ENCODE results near the gene ARAF. TPM values are rescaled to one million over a fixed set of nuclear protein-coding genes. Genes with fewer than 3 reads are reported as not detected.
"Not testable (repeated sequence)": the region's sequence is repeated elsewhere in the genome, so short reads cannot be mapped to it uniquely, and the experiment has no call there.

The ARAF gene
- polyA plus RNA-seq (2012; ENCODE audit: missing spikeins): 23.3 TPM

DNA sequence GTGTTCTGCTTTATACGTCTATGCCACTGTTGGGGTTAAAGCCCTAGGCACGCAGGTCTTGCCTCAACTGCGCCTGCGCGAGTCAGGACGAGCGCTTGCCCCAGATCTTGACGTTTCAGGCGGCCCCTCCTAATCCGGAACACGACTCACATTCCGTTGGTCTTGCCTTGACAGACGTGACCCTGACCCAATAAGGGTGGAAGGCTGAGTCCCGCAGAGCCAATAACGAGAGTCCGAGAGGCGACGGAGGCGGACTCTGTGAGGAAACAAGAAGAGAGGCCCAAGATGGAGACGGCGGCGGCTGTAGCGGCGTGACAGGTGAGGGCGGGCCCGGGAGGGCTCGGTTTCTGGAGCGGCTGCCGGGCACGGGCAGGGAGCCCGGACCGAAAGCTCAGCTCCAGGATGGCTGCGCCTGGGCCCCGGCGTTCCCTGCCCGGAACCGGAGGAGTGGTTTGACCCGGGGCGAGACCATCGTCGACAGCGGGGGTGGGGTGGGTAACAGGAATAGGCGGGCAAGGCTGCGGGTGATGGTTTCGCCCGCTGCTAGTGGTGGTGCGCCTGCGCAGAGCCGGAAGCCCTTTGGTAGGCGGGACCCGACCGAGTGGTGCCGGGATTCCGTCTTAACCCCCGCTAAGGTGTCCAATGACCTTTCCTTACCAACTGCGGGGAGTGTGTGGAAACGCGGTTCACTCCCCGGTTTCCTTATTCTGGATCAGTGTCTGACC, at the start of gene ARAF:
TSS of gene ARAF (plus strand) at position 272 of the 725 bp plus-strand sequence. CDS start 1,763 bp downstream, outside the sequence.
- peak; percentile 77 for TF ChIP-seq POLR2A (IDR thresholded peaks at IDR 0.05; ENCODE audit: low read depth, low read length)
- peak; percentile 63; the same call in 1 of the 2 replicates for TF ChIP-seq TAF1 (IDR thresholded peaks at IDR 0.05; ENCODE audit: borderline replicate concordance, low read depth, low read length)
- TF ChIP-seq POLR2AphosphoS5 (IDR thresholded peaks at IDR 0.05; ENCODE audit: low read depth, low read length): 0 out of 2 replicates have a peak, but pooled peaks have one; percentile 16
- FAIRE-seq (peak; percentile 97), DNase-seq (ENCODE audit: insufficient read length) (peak; percentile 75)

DNA sequence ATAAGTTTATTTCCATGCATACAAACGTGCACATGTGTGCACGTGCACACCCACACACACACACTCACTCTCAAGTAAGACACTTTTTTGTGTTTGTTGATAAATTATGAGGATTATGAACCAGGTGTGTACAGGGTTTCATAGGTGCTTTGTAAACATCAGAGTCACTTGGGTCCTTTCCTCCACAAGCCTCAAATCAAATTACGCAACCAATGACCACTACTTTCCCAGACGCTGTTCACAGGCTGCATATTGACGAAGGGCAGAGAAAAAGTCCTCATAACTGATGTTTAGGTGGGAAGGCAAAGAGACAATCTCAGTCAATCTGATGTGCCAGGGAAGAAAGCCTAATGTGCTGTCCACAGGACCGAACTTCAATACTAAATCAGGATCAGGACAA, 48.6 kb upstream of the ARAF start:
- not testable (repeated sequence) for DNase-seq (ENCODE audit: insufficient read length); FAIRE-seq

DNA sequence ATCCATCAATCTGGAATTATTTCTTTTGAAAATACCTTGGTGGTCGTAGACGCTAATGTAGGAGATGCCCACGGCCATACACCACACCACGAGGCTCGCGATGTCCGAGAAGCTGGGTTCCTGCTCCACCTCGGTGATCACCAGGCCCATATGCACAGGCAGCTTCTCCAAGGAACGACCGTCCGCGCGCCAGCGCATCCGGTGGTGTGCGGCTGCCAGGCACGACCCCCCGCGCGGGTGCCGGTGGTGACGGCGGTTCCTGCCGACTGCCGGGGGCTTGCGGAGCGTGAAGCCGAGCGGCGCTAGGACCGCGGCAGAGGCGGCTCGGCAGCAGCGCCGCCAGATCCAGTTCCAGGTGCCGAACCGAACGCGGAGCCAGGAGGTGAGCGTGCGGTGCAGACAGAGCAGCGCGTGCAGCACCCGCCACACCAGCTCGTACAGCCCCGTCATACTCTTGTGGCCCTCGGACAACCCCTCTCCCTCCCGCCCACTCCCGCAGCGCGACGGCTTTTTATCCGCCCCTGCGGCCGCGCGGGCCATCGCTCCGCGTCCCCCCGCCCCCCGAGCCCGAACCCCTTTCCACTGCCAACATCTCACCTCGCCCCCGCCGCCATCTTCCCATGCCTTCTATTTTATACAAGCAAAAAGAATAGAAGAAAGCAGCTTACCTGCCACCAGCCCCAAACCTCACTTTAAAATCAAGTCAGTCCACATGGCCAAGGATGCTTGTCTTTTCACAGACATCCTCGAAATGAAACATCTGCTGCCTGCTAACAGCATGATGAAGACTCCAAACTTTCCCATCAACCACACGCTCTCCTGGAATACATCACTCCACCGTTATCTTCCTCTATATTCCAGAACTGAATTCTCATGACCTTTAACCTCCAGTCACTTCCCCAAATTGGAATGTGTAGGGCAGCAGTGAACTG, 47.7 kb upstream of the ARAF start:
- FAIRE-seq: peak; percentile 94
- DNase-seq (ENCODE audit: insufficient read length): not testable (repeated sequence)

- no peak for DNase-seq (ENCODE audit: insufficient read length)
- FAIRE-seq: no peak
- TF ChIP-seq POLR2AphosphoS5 (IDR thresholded peaks at IDR 0.05; ENCODE audit: low read depth, low read length) (no peak), TAF1 (IDR thresholded peaks at IDR 0.05; ENCODE audit: borderline replicate concordance, low read depth, low read length) (no peak), POLR2A (IDR thresholded peaks at IDR 0.05; ENCODE audit: low read depth, low read length) (no peak)
These were observed 46.3 kb upstream of the ARAF start for GRCh38 chrX:47514533-47515235.

DNA sequence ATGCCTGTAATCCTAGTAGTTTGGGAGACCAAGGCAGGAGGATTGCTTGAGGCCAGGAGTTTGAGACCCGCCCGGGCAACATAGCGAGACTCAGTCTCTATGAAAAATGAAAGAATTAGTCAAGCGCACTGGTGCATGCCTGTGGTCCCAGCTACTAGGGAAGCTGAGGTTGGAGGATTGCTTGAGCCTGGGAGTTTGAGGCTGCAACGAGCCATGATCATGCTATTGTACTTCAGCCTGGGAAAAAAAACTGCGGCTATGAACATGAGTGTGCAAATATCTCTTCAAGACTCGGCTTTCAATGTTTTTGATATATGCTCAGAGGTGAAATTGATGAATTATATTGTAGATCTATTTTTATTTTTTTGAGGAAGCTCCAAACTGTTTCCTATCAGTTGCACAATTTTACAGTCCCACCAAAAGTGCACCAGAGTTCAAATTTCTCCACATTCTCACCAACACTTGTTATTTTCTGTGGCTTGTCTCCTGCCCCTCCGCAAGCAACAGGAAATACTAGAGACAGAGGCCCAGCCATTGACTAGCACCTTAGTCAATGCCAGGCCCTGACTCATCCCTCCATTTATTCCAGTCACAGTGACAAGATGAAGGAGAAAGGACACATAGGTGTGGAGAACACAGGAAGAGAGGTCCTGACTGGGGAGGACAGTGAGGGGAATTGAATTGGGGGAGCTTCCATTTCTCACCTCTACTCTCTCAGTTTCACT, 44.9 kb upstream of the ARAF start:
- no peak for DNase-seq (ENCODE audit: insufficient read length)
- TF ChIP-seq POLR2A (IDR thresholded peaks at IDR 0.05; ENCODE audit: low read depth, low read length): no peak
- no peak for TF ChIP-seq TAF1 (IDR thresholded peaks at IDR 0.05; ENCODE audit: borderline replicate concordance, low read depth, low read length)
- TF ChIP-seq POLR2AphosphoS5 (IDR thresholded peaks at IDR 0.05; ENCODE audit: low read depth, low read length): no peak
- FAIRE-seq: no peak

GRCh38 chrX:47518144-47518543, 42.9 kb upstream of the ARAF start:
- no peak for DNase-seq (ENCODE audit: insufficient read length)
- FAIRE-seq: no peak
- no peak for TF ChIP-seq POLR2AphosphoS5 (IDR thresholded peaks at IDR 0.05; ENCODE audit: low read depth, low read length)
- TF ChIP-seq POLR2A (IDR thresholded peaks at IDR 0.05; ENCODE audit: low read depth, low read length): no peak
- TF ChIP-seq TAF1 (IDR thresholded peaks at IDR 0.05; ENCODE audit: borderline replicate concordance, low read depth, low read length): no peak

DNA sequence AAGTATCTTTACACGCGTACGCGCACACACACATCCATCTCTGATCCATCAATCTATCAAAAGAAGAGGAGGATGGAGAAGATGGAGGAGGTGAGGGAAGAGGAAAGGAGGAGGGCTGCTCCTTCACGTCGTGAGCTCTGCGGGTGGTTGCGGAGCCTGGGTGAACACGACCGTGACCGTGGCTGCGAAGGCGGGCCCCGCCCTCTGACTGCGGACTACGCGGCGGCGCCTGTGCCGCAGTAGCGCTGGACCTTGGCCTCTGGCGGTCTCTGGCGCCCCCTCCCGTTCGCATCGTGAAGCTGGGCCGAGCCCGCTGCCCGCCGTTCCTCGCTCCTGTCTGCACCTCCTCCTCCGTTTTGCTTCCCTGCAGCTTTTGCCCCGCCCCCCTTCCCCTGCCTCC, 37.7 kb upstream of the ARAF start:
- DNase-seq (ENCODE audit: insufficient read length) (peak; percentile 72), FAIRE-seq (peak; percentile 92)
- no peak for TF ChIP-seq POLR2AphosphoS5 (IDR thresholded peaks at IDR 0.05; ENCODE audit: low read depth, low read length)
- no peak for TF ChIP-seq POLR2A (IDR thresholded peaks at IDR 0.05; ENCODE audit: low read depth, low read length)
- no peak for TF ChIP-seq TAF1 (IDR thresholded peaks at IDR 0.05; ENCODE audit: borderline replicate concordance, low read depth, low read length)

DNA sequence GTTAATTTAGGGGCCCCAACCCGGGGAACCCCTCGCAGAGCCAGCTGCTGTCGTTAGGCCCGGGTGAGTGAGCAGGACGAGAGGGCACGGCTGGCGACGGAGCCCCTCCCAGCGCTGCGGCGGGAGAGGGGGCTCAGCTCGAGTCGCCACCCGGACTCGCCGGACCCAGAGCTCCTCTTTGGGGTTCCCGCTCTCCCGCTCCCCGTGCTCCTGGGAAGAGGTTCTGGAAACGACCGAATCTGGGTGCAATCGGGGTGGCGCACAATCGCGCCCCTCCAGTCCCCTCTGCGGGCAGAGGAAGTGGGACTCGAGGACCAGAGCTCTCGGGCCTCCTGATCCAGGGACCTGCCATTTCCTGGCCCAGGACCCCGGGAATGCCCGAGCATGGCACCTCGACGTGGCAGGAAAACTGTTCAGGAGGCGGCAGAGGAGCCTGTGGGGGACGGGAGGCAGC, 37.3 kb upstream of the ARAF start:
- no peak for FAIRE-seq

GRCh38 chrX:47529548-47529947, 31.5 kb upstream of the ARAF start:
- FAIRE-seq: no peak

More for the DNA sequence above, 37.3 kb upstream of the ARAF start:
- TF ChIP-seq TAF1 (IDR thresholded peaks at IDR 0.05; ENCODE audit: borderline replicate concordance, low read depth, low read length): no peak
- TF ChIP-seq POLR2AphosphoS5 (IDR thresholded peaks at IDR 0.05; ENCODE audit: low read depth, low read length): no peak
- TF ChIP-seq POLR2A (IDR thresholded peaks at IDR 0.05; ENCODE audit: low read depth, low read length): no peak
- no peak for DNase-seq (ENCODE audit: insufficient read length)

GRCh38 chrX:47530049-47530448, 31.0 kb upstream of the ARAF start:
- TF ChIP-seq TAF1 (IDR thresholded peaks at IDR 0.05; ENCODE audit: borderline replicate concordance, low read depth, low read length) (no peak), POLR2AphosphoS5 (IDR thresholded peaks at IDR 0.05; ENCODE audit: low read depth, low read length) (no peak), POLR2A (IDR thresholded peaks at IDR 0.05; ENCODE audit: low read depth, low read length) (no peak)
- DNase-seq (ENCODE audit: insufficient read length) (no peak), FAIRE-seq (no peak)

More at GRCh38 chrX:47529548-47529947, 31.5 kb upstream of the ARAF start:
- TF ChIP-seq POLR2AphosphoS5 (IDR thresholded peaks at IDR 0.05; ENCODE audit: low read depth, low read length): no peak
- TF ChIP-seq TAF1 (IDR thresholded peaks at IDR 0.05; ENCODE audit: borderline replicate concordance, low read depth, low read length): no peak
- TF ChIP-seq POLR2A (IDR thresholded peaks at IDR 0.05; ENCODE audit: low read depth, low read length): no peak
- DNase-seq (ENCODE audit: insufficient read length): no peak

DNA sequence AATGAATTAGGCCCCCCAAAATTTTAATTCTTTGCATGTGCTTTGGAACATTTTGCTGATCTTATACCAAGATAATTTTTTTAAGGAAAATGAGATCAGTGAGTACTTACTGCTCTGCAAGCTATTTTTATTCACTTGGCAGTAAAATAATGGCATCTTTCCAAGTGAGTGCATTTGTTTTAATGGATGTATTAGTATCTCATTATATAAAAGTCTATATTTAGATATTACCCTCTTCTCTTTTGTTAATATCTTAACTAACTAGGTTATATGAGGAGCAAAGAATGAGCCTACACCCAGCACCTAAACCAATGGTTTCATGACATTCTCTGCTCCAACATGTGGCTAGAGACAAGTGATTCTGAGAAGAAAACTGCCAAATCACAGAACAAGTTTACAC, 21.1 kb upstream of the ARAF start:
- FAIRE-seq (no peak), DNase-seq (ENCODE audit: insufficient read length) (no peak)
- no peak for TF ChIP-seq POLR2A (IDR thresholded peaks at IDR 0.05; ENCODE audit: low read depth, low read length)
- no peak for TF ChIP-seq TAF1 (IDR thresholded peaks at IDR 0.05; ENCODE audit: borderline replicate concordance, low read depth, low read length)
- TF ChIP-seq POLR2AphosphoS5 (IDR thresholded peaks at IDR 0.05; ENCODE audit: low read depth, low read length): no peak

All from GM12892 (cell line).